Osteoblast (primary cell): ENCODE results near the gene BICD1. TPM values are rescaled to one million over a fixed set of nuclear protein-coding genes. Genes with fewer than 3 reads are reported as not detected.

ENCODE experiments used
- DNase-seq: peaks from one replicate; pipeline ENCODE4 v3.0.0; 2011; ENCODE audit warnings: low spot score, mixed read lengths; ENCODE audit not compliant: insufficient read length; ENCODE audit errors: missing footprints
- H2AFZ ChIP-seq: 2 replicates; pipeline ENCODE4 v1.6.0; 2011; ENCODE audit warnings: mild to moderate bottlenecking, low read length
- H3K27ac ChIP-seq: 2 replicates; pipeline ENCODE4 v1.5.1; 2011; ENCODE audit warnings: mild to moderate bottlenecking, low read depth, low read length, moderate library complexity
- H3K27me3 ChIP-seq: 2 replicates; pipeline ENCODE4 v1.6.0; 2012; ENCODE audit warnings: mild to moderate bottlenecking, control low read depth, inconsistent platforms, low read length, moderate library complexity; ENCODE audit not compliant: insufficient read depth
- H3K36me3 ChIP-seq: 2 replicates; pipeline ENCODE4 v1.5.1; 2011; ENCODE audit warnings: mild to moderate bottlenecking, low read length, control low read depth, moderate library complexity; ENCODE audit not compliant: insufficient read depth
- H3K4me1 ChIP-seq: 2 replicates; pipeline ENCODE4 v1.5.1; 2011; ENCODE audit warnings: mild to moderate bottlenecking, low read length, control low read depth, moderate library complexity; ENCODE audit not compliant: insufficient read depth
- H3K4me2 ChIP-seq: 2 replicates; pipeline ENCODE4 v1.6.0; 2011; ENCODE audit warnings: mild to moderate bottlenecking, low read length; ENCODE audit not compliant: insufficient read depth
- H3K4me3 ChIP-seq: fragments of 200-600 bp; sonication (generic); 3 replicates; pipeline ENCODE4 v1.5.1; 2012; ENCODE audit warnings: mild to moderate bottlenecking, low read length, inconsistent platforms; ENCODE audit not compliant: insufficient read depth
- H3K79me2 ChIP-seq: 2 replicates; pipeline ENCODE4 v1.6.0; 2012; ENCODE audit warnings: mild to moderate bottlenecking, low read length, control low read depth, inconsistent platforms; ENCODE audit not compliant: insufficient read depth
- H3K9me3 ChIP-seq: 2 replicates; pipeline ENCODE4 v1.5.1; 2011; ENCODE audit warnings: low read depth, low read length, control low read depth
- H4K20me1 ChIP-seq: 2 replicates; pipeline ENCODE4 v1.6.0; 2012; ENCODE audit warnings: mild to moderate bottlenecking, low read length, control low read depth; ENCODE audit not compliant: insufficient read depth
- CTCF ChIP-seq: IDR thresholded peaks from 2 replicates; pipeline ENCODE4 v1.5.1; 2011; ENCODE audit warnings: mild to moderate bottlenecking, low read depth, low read length, moderate library complexity; ENCODE audit errors: extremely low read depth
- total RNA-seq: library from RNA; depleted of rRNA; stranded (reverse); fragments of >200 nt; gene quantifications from 2 replicates; pipeline ENCODE4 v1.2.3, GENCODE V29; 2012

The BICD1 gene
- total RNA-seq, 1 donor = 21.0 TPM

GRCh38 chr12:32312049-32312670 is 205.5 kb downstream of the BICD1 start:
- H3K36me3 ChIP-seq = peaks cover 8% of the 10 kb centered on the region
- H3K4me1 ChIP-seq = no peaks in the 10 kb centered on the region
- H3K27me3 ChIP-seq = no peaks in the 10 kb centered on the region
- peaks cover 4% of the 10 kb centered on the region for H4K20me1 ChIP-seq
- peak; percentile 63 for TF ChIP-seq CTCF
- no peak overlapping the region for H3K4me2 ChIP-seq
- no peak overlapping the region for H3K27ac ChIP-seq
- peaks cover 21% of the 10 kb centered on the region for H3K79me2 ChIP-seq
- peak; percentile 69 for DNase-seq
- H2AFZ ChIP-seq = no peak overlapping the region
- no peaks in the 10 kb centered on the region for H3K9me3 ChIP-seq
- H3K4me3 ChIP-seq = no peak overlapping the region

- Histone ChIP-seq H3K36me3 (no peaks in the 10 kb centered on the region), H3K79me2 (peaks cover 27% of the 10 kb centered on the region), H3K4me1 (no peaks in the 10 kb centered on the region), H2AFZ (no peak overlapping the region), H3K4me2 (no peak overlapping the region), H3K27me3 (no peaks in the 10 kb centered on the region), H3K4me3 (no peak overlapping the region), H3K9me3 (no peaks in the 10 kb centered on the region), H4K20me1 (peaks cover 7% of the 10 kb centered on the region), H3K27ac (no peak overlapping the region)
- TF ChIP-seq CTCF = no peak
- no peak for DNase-seq
Observed at GRCh38 chr12:32322354-32322753, 215.7 kb downstream of the BICD1 start.

DNA sequence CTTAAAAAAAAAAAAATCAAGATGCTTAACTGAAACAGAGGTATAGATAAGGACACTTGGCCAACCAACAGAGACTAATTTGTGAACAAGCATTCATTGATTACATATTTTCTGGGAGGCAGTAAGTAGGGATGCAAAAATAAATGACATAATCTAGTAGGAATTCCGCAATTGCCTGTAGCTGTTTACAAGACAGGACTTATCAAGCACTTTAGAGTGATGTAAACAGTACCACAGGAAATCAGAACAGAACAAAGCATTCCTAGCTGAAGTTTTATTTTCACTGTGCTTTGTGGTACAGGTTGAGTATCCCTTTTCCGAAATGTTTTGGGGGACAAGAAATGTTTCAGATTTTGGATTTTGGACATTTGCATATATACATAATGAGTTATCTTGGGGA is 224.5 kb downstream of the BICD1 start:
- no peaks in the 10 kb centered on the region for H3K9me3 ChIP-seq
- DNase-seq = no peak
- no peaks in the 10 kb centered on the region for H3K27me3 ChIP-seq
- peaks cover 5% of the 10 kb centered on the region for H3K79me2 ChIP-seq
- H3K27ac ChIP-seq = no peak overlapping the region
- H4K20me1 ChIP-seq = no peaks in the 10 kb centered on the region
- no peak overlapping the region for H2AFZ ChIP-seq
- peaks cover 11% of the 10 kb centered on the region for H3K36me3 ChIP-seq
- H3K4me1 ChIP-seq = no peaks in the 10 kb centered on the region
- no peak overlapping the region for H3K4me2 ChIP-seq
- H3K4me3 ChIP-seq = no peak overlapping the region
- no peak for TF ChIP-seq CTCF

GRCh38 chr12:32332446-32332845 is 225.8 kb downstream of the BICD1 start:
- Histone ChIP-seq H2AFZ (no peak overlapping the region), H3K27ac (no peak overlapping the region), H3K4me3 (no peak overlapping the region), H3K4me1 (no peaks in the 10 kb centered on the region), H3K9me3 (no peaks in the 10 kb centered on the region), H4K20me1 (no peaks in the 10 kb centered on the region), H3K27me3 (no peaks in the 10 kb centered on the region), H3K79me2 (peaks cover 5% of the 10 kb centered on the region), H3K36me3 (peaks cover 14% of the 10 kb centered on the region), H3K4me2 (no peak overlapping the region)
- DNase-seq = no peak
- TF ChIP-seq CTCF = no peak
